Activated CD8-positive, alpha-beta T cell treated with anti-CD3 and anti-CD28 coated beads, Interleukin-2, amount 10 ng/mL, durations not matched to agents 7 days and 5 days (primary cell): ENCODE results near the gene MFSD11. TPM values are rescaled to one million over a fixed set of nuclear protein-coding genes. Genes with fewer than 3 reads are reported as not detected.

Experiments used
- ATAC-seq: fragments of 150-1000 bp; cut with Tn5 transposase; one replicate; pipeline ENCODE4 v1.10.0; 2021; ENCODE audit warnings: moderate library complexity
- CTCF ChIA-PET: fragments of 350-600 bp; sonication (Branson Sonifier 250); formaldehyde crosslinking; loops from one replicate; lab custom pipeline; 2021; ENCODE audit warnings: antibody characterized with exemption; lab: Charles Lee
- POLR2A ChIA-PET: fragments of 350-600 bp; sonication (Branson Sonifier 250); formaldehyde crosslinking; loops from one replicate; lab custom pipeline; 2021; ENCODE audit warnings: antibody characterized with exemption; lab: Charles Lee
- DNase-seq: peaks from one replicate; pipeline ENCODE4 v3.0.0-alpha.2; 2020
- H3K27ac Mint-ChIP-seq: one replicate; pipeline ENCODE4 v1.8.0; 2021; ENCODE audit warnings: mild to moderate bottlenecking, mixed read lengths
- H3K27me3 Mint-ChIP-seq: one replicate; pipeline ENCODE4 v1.8.0; 2021; ENCODE audit warnings: low read depth, mixed read lengths
- H3K36me3 Mint-ChIP-seq: one replicate; pipeline ENCODE4 v1.8.0; 2021; ENCODE audit warnings: low read depth, mixed read lengths
- H3K4me1 Mint-ChIP-seq: one replicate; pipeline ENCODE4 v1.8.0; 2021; ENCODE audit warnings: low read depth, mixed read lengths
- H3K4me3 Mint-ChIP-seq: one replicate; pipeline ENCODE4 v1.8.0; 2021; ENCODE audit warnings: mild to moderate bottlenecking, mixed read lengths
- H3K9me3 Mint-ChIP-seq: one replicate; pipeline ENCODE4 v1.8.0; 2022; ENCODE audit warnings: mixed read lengths; ENCODE audit not compliant: insufficient read depth
- total RNA-seq, 2 experiments: library from RNA; stranded (reverse); gene quantifications; one replicate each; pipeline ENCODE4 v1.2.3, GENCODE V29; 2021

The MFSD11 gene
- total RNA-seq, 2 experiments from 2014 or later, result 22.1 to 22.8 TPM

DNA sequence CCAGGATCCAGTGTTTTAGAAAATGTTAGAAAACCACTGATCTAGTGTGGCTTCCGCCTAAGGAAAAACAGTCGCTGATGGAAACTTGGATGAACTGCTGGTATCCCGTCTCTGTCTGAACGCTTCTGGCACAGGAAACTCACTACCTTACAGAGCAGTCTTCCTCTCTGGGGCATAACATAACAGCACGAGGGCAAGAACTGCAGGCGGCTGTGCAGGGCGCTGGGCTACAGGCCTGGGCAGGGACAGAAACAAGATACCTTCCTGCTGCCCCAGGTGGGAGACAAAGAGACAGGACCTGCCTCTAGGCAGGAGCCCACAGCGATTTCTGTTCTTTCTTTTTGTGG lies 37.7 kb upstream of the MFSD11 start:
- no peaks in the 10 kb centered on the region for H3K36me3 Mint-ChIP-seq
- CTCF ChIA-PET, result no interaction called here
- H3K9me3 Mint-ChIP-seq, result no peaks in the 10 kb centered on the region
- POLR2A ChIA-PET, result no interaction called here
- peak; percentile 18 for ATAC-seq
- peak overlapping the region; percentile 72 for H3K27ac Mint-ChIP-seq
- H3K4me3 Mint-ChIP-seq, result no peak overlapping the region
- no peaks in the 10 kb centered on the region for H3K27me3 Mint-ChIP-seq
- DNase-seq, result no peak
- peaks cover 27% of the 10 kb centered on the region for H3K4me1 Mint-ChIP-seq

DNA sequence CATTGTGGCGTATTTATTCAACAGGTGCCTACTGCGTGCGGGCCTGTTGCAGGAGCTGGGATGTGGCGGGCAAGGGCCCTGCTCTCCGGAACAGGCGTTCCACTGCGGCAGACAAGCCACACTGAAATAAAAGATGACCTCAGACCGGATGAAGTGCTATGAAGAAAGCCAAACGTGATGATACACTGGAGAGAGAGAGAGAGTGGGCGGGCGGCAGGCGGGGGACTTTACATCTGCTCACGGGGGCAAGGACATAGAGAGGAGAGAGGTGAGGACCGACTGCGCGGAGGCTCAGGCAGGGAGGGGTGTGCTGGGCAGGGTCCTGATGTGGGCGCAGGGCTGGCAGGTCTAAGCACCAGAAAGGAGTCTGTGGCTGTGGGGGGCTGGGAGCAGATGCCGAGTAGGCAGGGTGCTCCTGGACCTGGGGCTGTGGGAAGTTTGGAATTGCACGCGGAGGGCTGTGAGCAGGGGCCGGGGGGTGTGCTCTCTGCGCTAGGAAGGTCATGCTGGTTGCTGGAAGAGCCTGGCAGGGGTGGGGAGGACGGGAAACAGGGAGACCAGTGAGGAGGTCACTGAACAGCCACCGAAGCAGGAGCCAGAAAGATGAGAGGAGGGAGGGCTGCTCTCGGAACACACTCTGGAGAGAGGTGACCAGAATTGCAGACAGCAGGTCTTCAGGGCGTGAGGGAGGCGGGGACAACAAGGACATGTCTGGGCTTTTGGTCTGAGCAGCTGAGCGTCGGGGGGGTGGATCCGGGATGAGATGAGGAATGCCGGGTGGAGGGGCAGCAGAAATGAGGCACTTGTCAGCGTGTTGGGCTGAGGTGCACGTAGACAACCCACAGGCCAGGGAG lies 37.1 kb upstream of the MFSD11 start:
- H3K4me1 Mint-ChIP-seq, result peaks cover 21% of the 10 kb centered on the region
- peak overlapping the region; percentile 72 for H3K27ac Mint-ChIP-seq
- CTCF ChIA-PET, result interaction anchor here (4.9 kb wide), 1 partner anchor 19 kb away, joined by 19 read pairs; no protein-coding TSS in a partner anchor
- no peaks in the 10 kb centered on the region for H3K27me3 Mint-ChIP-seq
- no peaks in the 10 kb centered on the region for H3K9me3 Mint-ChIP-seq
- ATAC-seq, result peak; percentile 25
- DNase-seq, result no peak
- POLR2A ChIA-PET, result no interaction called here
- no peak overlapping the region for H3K4me3 Mint-ChIP-seq
- no peaks in the 10 kb centered on the region for H3K36me3 Mint-ChIP-seq

DNA sequence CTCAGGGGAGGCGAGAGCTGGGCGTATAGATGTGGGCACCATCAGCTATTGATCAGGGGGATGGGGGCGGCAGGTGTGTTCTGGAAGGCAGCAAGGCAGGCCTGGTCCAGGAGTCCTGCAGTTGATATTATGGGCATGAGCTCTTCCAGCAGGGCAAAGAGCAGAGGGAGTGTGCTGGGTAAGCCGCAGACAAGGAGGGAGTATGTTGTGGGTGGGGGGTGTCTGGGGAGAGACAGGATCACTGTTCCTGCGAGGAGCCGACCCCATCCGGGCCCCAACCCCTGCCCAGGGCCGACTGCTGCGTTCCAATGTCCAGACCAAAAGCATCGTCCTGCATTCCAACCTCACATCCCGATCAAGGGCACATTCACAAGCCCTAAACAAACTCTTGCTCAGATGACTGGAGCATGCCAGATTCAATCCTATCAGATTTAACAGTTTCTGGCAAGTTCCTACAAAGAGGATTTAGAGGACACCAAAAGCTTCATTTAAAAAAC lies 36.4 kb upstream of the MFSD11 start:
- no peak overlapping the region for H3K27ac Mint-ChIP-seq

DNA sequence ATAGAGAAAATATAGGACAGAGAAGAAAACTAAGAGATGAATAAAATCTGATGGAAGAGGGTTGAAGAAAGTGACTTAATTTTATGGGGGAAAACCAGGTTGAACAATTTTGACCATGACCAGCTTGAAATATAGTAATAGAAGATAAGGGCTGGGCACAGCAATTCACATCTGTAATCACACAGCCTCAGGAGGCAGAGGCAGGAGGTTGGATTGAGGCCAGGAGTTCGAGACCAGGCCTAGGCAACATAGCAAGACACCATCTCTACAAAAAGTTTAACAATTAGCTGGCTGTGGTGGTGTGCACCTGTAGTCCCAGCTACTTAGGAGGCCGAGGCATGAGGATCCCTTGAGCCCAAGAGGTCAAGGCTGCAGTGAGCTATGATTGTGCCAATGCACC lies 35.8 kb upstream of the MFSD11 start:
- CTCF ChIA-PET, result interaction anchor here (1.2 to 4.9 kb wide), 4 partner anchors 10 to 78 kb away, joined by 3 to 19 read pairs (median 14); no protein-coding TSS in a partner anchor

More for the DNA sequence above, 36.4 kb upstream of the MFSD11 start:
- POLR2A ChIA-PET, result no interaction called here
- Mint-ChIP-seq H3K27me3 (no peaks in the 10 kb centered on the region), H3K36me3 (no peaks in the 10 kb centered on the region), H3K4me3 (no peak overlapping the region), H3K9me3 (no peaks in the 10 kb centered on the region), H3K4me1 (peaks cover 15% of the 10 kb centered on the region)
- CTCF ChIA-PET, result interaction anchor here (1.2 to 4.9 kb wide), 3 partner anchors 10 to 20 kb away, joined by 3 to 19 read pairs (median 19); no protein-coding TSS in a partner anchor
- ATAC-seq, result no peak
- no peak for DNase-seq

DNA sequence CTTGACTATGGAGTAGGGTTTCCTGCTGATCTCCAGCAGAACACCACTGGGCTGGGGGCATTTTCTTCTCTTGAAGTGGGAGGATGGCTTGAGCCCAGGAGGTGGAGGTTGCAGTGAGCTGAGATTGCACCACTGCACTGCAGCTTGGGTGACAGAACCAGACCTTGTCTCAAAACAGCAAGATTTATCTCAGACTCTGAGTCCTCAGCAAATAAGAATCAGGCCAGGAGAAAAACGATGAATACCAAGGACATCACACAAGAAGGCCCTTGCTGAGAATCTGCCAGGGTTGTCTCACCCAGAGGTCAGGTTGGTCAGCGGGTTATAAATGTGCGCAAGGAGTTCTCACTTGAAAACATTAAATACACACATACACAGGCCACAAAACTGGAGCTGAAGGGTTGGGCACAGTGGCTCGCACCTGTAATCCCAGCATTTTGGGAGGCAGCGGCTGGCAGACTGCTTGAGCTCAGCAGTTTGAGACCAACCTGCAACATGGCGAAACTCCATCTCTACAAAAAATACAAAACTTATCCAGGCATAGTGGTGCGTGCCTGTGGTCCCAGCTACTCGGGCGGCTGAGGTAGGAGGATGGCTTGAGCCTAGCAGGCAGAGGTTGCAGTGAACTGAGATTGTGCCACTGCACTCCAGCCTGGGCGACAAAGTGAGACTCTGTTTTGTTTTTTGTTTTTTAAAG lies 34.8 kb upstream of the MFSD11 start:
- ChIA-PET POLR2A (interaction anchor here (0.7 kb wide), 1 partner anchor 714 kb away, joined by 3 read pairs; no protein-coding TSS in a partner anchor), CTCF (interaction anchor here (2.6 to 4.9 kb wide), 3 partner anchors 11 to 79 kb away, joined by 8 to 19 read pairs (median 19); no protein-coding TSS in a partner anchor)
- ATAC-seq (no peak), DNase-seq (no peak)
- no peak overlapping the region for H3K4me3 Mint-ChIP-seq
- H3K27me3 Mint-ChIP-seq, result no peaks in the 10 kb centered on the region
- no peak overlapping the region for H3K27ac Mint-ChIP-seq
- peaks cover 5% of the 10 kb centered on the region for H3K4me1 Mint-ChIP-seq
- no peaks in the 10 kb centered on the region for H3K36me3 Mint-ChIP-seq
- no peaks in the 10 kb centered on the region for H3K9me3 Mint-ChIP-seq

More for the DNA sequence above, 35.8 kb upstream of the MFSD11 start:
- ATAC-seq (no peak), DNase-seq (no peak)
- Mint-ChIP-seq H3K4me3 (no peak overlapping the region), H3K36me3 (no peaks in the 10 kb centered on the region), H3K27ac (no peak overlapping the region), H3K9me3 (no peaks in the 10 kb centered on the region), H3K27me3 (no peaks in the 10 kb centered on the region), H3K4me1 (peaks cover 9% of the 10 kb centered on the region)
- POLR2A ChIA-PET, result no interaction called here

DNA sequence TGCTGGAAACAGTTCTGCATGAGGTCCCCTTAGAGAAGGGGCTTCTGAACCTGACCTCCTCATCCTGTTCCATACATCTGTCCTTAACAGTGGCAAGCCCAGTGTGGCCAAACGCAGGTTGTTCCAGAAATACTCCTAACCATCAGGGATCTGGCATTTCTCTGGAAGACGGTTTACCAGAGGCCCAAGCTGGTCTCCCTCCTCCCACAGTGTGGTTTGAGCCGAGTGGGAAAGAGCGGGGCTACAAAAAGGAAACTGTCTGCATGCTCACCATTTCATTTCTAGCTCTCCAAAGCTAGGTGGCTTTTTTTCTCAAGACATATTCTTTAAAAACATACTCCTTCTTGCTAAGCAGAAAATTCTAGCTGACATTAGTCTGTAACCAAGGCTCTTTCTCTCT lies 33.1 kb upstream of the MFSD11 start:
- POLR2A ChIA-PET, result no interaction called here
- CTCF ChIA-PET, result interaction anchor here (0.9 to 4.9 kb wide), 3 partner anchors 9 to 147 kb away, joined by 3 to 19 read pairs (median 19); no protein-coding TSS in a partner anchor
- DNase-seq (no peak), ATAC-seq (no peak)
- no peak overlapping the region for H3K4me3 Mint-ChIP-seq
- no peaks in the 10 kb centered on the region for H3K9me3 Mint-ChIP-seq
- no peak overlapping the region for H3K27ac Mint-ChIP-seq
- H3K27me3 Mint-ChIP-seq, result peaks cover 5% of the 10 kb centered on the region
- no peaks in the 10 kb centered on the region for H3K36me3 Mint-ChIP-seq
- peaks cover 12% of the 10 kb centered on the region for H3K4me1 Mint-ChIP-seq

DNA sequence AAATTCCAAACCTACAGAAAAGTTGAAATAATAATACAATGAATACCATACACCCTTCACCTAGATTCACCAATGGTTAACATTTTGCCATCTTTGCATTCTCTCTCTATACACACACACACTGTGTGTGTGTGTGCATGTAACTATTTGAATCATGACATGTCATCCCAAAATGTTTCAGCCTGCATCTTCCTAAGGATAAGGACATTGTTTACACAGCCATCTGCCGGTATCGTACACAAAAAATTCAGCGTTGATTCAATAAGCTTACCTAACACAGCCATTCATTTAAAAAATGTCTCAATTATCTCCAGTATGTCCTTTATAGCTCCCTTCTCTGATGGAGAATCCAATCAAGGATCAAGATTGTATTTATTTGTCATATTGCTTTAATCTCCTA lies 31.1 kb upstream of the MFSD11 start:
- Mint-ChIP-seq H3K27ac (no peak overlapping the region), H3K4me1 (peaks cover 20% of the 10 kb centered on the region), H3K36me3 (no peaks in the 10 kb centered on the region), H3K4me3 (no peak overlapping the region), H3K27me3 (peaks cover 5% of the 10 kb centered on the region), H3K9me3 (no peaks in the 10 kb centered on the region)
- CTCF ChIA-PET, result interaction anchor here (1.2 kb wide), 1 partner anchor 25 kb away, joined by 4 read pairs; no protein-coding TSS in a partner anchor
- no peak for ATAC-seq
- DNase-seq, result no peak
- POLR2A ChIA-PET, result no interaction called here

DNA sequence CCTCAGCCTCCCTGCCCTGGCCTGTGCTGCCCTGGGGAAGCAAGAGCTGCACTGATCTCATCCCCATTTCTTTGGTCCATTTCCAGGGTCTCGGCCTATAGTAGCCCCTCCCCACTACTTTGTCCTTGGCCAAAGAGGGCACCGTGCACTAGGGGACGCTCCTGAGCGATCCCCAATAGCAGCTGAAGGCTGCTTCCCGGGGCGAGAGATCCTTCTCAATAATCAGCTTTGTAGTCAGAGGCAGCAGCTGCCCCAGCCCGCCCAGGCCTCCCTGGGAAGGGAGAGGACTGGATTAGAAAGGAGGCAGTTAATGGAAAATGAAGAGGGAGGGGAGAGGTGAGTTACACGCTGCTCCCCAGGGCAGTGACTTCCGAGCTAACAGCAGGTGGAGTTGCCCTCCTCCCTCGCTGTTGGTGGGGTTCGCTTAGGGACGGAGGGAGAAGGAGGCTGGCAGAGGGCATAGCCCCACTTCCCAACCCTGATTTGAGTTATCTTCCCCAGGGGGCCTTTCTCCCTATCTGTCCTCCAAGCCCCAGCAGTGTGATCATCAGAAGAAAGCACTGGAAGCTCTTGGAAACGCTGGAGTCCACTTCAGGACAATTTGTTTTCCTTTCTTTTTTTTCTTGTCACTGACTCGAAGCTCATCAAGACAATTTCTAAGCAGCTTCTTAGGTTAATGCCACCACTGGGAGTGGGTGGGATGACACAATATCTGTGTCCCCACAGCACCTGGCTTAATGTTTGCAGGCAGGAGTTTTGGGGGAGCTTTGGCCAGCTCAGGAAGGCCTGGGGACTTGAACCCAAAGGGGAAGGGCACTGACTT lies 29.7 kb upstream of the MFSD11 start:
- DNase-seq (no peak), ATAC-seq (no peak)
- Mint-ChIP-seq H3K27me3 (peaks cover 5% of the 10 kb centered on the region), H3K36me3 (peaks cover under 1% of the 10 kb centered on the region), H3K9me3 (no peaks in the 10 kb centered on the region), H3K4me3 (no peak overlapping the region), H3K4me1 (peaks cover 22% of the 10 kb centered on the region), H3K27ac (no peak overlapping the region)
- POLR2A ChIA-PET, result no interaction called here
- CTCF ChIA-PET, result interaction anchor here (0.8 to 2.5 kb wide), 5 partner anchors 9 to 150 kb away, joined by 3 to 11 read pairs (median 3); no protein-coding TSS in a partner anchor

DNA sequence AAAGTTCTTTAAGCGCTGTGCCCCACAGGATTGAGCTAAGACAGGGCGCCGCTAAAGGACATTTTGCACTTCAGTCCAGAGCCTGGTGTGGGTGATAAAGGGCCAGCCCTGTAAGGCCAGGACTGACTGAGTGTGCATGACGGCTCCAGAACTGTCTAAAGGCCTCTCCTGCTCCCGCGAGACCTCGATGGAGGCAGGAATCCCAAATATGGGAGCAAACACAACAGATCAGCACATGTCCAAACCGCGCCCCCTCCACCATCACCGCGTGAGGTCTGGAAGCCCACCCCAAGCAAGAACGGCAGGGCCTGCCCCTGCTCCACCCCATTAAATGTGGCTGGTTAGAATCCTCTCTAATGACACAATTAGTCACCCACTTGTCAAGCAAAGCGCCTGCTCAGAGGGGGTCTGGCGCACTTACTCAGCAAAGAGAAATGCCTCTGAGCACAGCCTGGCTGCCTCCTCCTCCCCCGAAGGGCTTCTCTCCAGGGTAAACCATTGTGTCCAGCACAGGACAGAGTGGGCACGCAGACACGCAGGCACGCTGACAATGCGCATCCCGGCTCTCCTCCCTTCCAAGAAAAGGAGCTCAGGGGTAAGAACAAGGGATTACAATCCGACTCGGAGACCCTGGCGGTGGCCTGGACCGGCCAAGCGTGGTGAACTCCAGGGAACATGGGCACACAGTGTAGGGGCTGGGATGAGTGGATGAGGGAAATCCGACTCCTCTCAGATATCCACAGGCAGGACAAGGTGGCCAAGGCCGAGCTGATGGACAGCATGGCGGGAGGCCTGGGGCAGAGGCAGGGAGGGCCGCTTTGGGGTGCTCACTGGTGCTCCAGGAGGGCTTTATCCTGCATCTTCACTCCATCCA lies 28.6 kb upstream of the MFSD11 start:
- Mint-ChIP-seq H3K27me3 (peaks cover 5% of the 10 kb centered on the region), H3K27ac (no peak overlapping the region), H3K36me3 (peaks cover 11% of the 10 kb centered on the region), H3K4me1 (peaks cover 33% of the 10 kb centered on the region), H3K4me3 (peak overlapping the region; percentile 64), H3K9me3 (no peaks in the 10 kb centered on the region)
- ChIA-PET CTCF (interaction anchor here (1.1 to 2.5 kb wide), 3 partner anchors 18 to 85 kb away, joined by 3 to 11 read pairs (median 3); no protein-coding TSS in a partner anchor), POLR2A (no interaction called here)
- ATAC-seq (no peak), DNase-seq (no peak)
